Thoracic aorta (tissue), 2 donors: ENCODE results near the gene EPHA5. TPM values are rescaled to one million over a fixed set of nuclear protein-coding genes. Genes with fewer than 3 reads are reported as not detected.

Source experiments
- ATAC-seq: fragments of 150-250 bp; one replicate; pipeline ENCODE4 v1.8.0; 2017; ENCODE audit warnings: low read depth; ENCODE audit not compliant: insufficient number of reproducible peaks, low FRiP score
- DNase-seq: peaks from one replicate; pipeline ENCODE4 v3.0.0-alpha.2; 2020; ENCODE audit warnings: low spot score
- H3K27ac ChIP-seq, 2 donors: fragments of 200-600 bp; sonication (generic); 1 replicate in 1 of 2; 2 replicates in 1 of 2; pipeline ENCODE4 v1.5.1; 2016; ENCODE audit warnings: mild to moderate bottlenecking in 2 of 2, moderate library complexity in 2 of 2
- H3K27me3 ChIP-seq: fragments of 200-600 bp; sonication (generic); replicated peaks from 2 replicates; pipeline ENCODE4 v1.6.0; 2016; ENCODE audit warnings: mild to moderate bottlenecking; ENCODE audit not compliant: insufficient read depth
- H3K36me3 ChIP-seq: fragments of 200-600 bp; sonication (generic); one replicate; pipeline ENCODE4 v1.5.1; 2016
- H3K4me1 ChIP-seq, 2 donors: fragments of 200-600 bp; sonication (generic); 1 replicate in 1 of 2; 2 replicates in 1 of 2; pipeline versions ENCODE4 v1.5.1 to v1.6.0; 2016; ENCODE audit warnings: low read depth in 2 of 2, mild to moderate bottlenecking in 1 of 2; ENCODE audit not compliant: control insufficient read depth in 1 of 2
- H3K4me3 ChIP-seq: fragments of 200-600 bp; sonication (generic); 2 replicates; pipeline ENCODE4 v1.5.1; 2016; ENCODE audit warnings: mild to moderate bottlenecking
- H3K9me3 ChIP-seq: fragments of 200-600 bp; sonication (generic); 2 replicates; pipeline ENCODE4 v1.5.1; 2016
- total RNA-seq, 2 donors: library from RNA; depleted of rRNA; stranded (reverse); fragments of >200 nt; gene quantifications; one replicate each; pipeline versions ENCODE4 v1.1.0 to v1.2.3, GENCODE V29; 2016
- TF ChIP-seq, protein P1 (sequence below): fragments of 200-600 bp; sonication (generic); IDR thresholded peaks from one replicate; pipeline ENCODE4 v1.5.1; 2019; ENCODE audit warnings: antibody characterized with exemption

The EPHA5 gene
- total RNA-seq, 2 donors from 2014 or later = 0.27 to 0.92 TPM

DNA sequence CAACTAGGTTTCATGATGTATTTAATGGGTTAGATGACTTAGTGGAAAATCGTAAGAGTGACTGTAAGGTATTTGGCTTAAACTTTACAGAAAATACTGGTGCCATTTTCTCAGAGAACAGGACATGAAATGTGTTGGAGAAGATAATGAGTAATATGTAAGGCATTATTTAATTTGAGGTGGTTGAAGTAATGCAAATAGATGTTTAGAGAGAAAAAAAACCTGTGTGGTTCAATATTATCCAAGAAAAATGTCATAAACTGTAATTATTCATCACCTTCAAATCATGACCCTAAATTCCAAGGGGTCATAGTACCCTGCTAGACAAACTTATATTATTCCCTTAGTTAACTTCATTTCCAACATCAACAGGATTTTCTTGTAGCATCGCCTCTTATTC, 171.7 kb downstream of the EPHA5 start:
- Histone ChIP-seq H3K4me1 (no peaks in the 10 kb centered on the region), H3K27ac (no peak overlapping the region), H3K36me3 (no peaks in the 10 kb centered on the region), H3K27me3 (no peaks in the 10 kb centered on the region), H3K9me3 (no peaks in the 10 kb centered on the region), H3K4me3 (no peak overlapping the region)
- ATAC-seq (no peak), DNase-seq (no peak)
- TF ChIP-seq, protein P1, sequence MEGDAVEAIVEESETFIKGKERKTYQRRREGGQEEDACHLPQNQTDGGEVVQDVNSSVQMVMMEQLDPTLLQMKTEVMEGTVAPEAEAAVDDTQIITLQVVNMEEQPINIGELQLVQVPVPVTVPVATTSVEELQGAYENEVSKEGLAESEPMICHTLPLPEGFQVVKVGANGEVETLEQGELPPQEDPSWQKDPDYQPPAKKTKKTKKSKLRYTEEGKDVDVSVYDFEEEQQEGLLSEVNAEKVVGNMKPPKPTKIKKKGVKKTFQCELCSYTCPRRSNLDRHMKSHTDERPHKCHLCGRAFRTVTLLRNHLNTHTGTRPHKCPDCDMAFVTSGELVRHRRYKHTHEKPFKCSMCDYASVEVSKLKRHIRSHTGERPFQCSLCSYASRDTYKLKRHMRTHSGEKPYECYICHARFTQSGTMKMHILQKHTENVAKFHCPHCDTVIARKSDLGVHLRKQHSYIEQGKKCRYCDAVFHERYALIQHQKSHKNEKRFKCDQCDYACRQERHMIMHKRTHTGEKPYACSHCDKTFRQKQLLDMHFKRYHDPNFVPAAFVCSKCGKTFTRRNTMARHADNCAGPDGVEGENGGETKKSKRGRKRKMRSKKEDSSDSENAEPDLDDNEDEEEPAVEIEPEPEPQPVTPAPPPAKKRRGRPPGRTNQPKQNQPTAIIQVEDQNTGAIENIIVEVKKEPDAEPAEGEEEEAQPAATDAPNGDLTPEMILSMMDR = no peak

- no peaks in the 10 kb centered on the region for H3K9me3 ChIP-seq
- no peaks in the 10 kb centered on the region for H3K36me3 ChIP-seq
- DNase-seq = no peak
- TF ChIP-seq, protein P1 = no peak
- no peak overlapping the region for H3K27ac ChIP-seq
- no peaks in the 10 kb centered on the region for H3K27me3 ChIP-seq
- no peaks in the 10 kb centered on the region for H3K4me1 ChIP-seq
- no peak overlapping the region for H3K4me3 ChIP-seq
- no peak for ATAC-seq
Observed at GRCh38 chr4:65495439-65495838, 174.8 kb downstream of the EPHA5 start.

GRCh38 chr4:65482410-65482809, 187.9 kb downstream of the EPHA5 start:
- H3K27ac ChIP-seq = no peak overlapping the region
- H3K4me1 ChIP-seq = no peaks in the 10 kb centered on the region
- no peaks in the 10 kb centered on the region for H3K27me3 ChIP-seq
- no peak overlapping the region for H3K4me3 ChIP-seq
- H3K36me3 ChIP-seq = no peaks in the 10 kb centered on the region
- DNase-seq (no peak), ATAC-seq (no peak)
- no peaks in the 10 kb centered on the region for H3K9me3 ChIP-seq
- TF ChIP-seq, protein P1 = no peak

DNA sequence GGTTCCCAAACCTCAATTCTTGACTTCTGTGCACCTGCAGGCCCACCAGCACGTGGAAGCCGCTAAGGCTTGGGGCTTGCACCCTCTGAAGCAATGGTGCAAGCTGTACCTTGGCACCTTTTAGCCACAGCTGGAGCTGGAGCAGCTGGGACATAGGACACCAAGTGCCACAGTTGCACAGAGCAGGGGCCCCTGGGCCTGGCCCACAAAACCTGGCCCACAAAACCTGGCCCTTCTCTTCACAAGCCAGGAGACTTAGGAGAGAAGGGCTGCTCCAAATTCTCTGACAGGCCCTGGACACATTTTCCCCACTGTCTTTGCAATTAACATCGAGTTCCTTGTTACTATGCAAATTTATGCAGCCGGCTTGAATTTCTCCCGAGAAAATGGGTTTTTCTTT, 197.8 kb downstream of the EPHA5 start:
- ATAC-seq = no peak

GRCh38 chr4:65467068-65467680, 203.1 kb downstream of the EPHA5 start:
- H3K9me3 ChIP-seq = no peaks in the 10 kb centered on the region
- TF ChIP-seq, protein P1 = no peak
- DNase-seq (no peak), ATAC-seq (no peak)
- H3K27me3 ChIP-seq = no peaks in the 10 kb centered on the region
- no peak overlapping the region for H3K27ac ChIP-seq
- no peak overlapping the region for H3K4me3 ChIP-seq
- no peaks in the 10 kb centered on the region for H3K4me1 ChIP-seq
- no peaks in the 10 kb centered on the region for H3K36me3 ChIP-seq

More for the DNA sequence above, 197.8 kb downstream of the EPHA5 start:
- no peaks in the 10 kb centered on the region for H3K36me3 ChIP-seq
- no peaks in the 10 kb centered on the region for H3K27me3 ChIP-seq
- no peaks in the 10 kb centered on the region for H3K9me3 ChIP-seq
- TF ChIP-seq, protein P1 = no peak
- H3K4me3 ChIP-seq = no peak overlapping the region
- H3K27ac ChIP-seq = no peak overlapping the region
- DNase-seq = no peak
- H3K4me1 ChIP-seq = no peaks in the 10 kb centered on the region
